ENCODE measurements around the gene HOXC9.

HOXC9 gene

DNA sequence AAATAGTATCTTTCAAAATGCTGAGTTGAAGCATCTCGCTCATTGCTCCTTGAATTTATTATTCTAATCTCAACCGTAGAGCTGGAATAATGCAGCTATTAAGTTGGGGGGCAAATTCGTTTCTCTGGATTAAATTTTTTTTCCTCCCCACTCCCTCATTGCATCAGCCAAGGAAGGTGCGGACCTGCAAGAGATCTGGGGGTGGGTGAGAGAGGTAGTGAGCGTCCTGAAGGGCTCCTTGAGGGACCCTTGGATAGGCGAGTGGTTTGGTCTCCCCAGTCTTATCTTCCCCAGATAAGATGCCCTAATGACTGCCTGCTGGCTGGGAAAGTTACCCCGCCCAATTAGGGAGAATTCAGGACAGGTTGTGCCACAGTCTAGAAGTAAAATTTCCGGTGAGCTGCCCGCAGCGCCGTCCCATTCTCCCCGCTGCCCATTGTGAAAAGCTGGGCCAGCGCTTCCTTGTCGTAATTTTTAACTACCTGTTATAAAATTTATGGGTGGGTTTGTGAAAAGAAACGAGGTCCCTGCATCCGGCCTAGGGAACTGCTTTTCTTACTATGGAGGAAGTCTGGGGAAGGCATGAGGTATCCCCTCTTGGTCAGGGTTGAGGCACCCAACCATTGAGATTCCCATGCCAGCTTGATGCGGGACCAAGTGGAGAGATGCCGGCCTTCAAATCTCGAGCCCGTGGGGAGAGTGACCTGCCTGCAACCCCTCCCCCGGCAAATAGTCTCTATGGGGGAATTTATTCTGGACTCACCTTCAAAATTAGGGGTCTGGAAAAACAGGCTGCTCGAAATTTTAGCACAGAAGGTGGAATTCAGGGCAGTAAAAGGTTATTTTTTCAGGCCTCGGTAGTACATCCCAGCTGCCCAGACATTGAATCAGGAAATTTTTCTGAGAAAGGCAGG, 15.3 kb downstream of the HOXC9 start:
- no peak for DNase-seq

DNA sequence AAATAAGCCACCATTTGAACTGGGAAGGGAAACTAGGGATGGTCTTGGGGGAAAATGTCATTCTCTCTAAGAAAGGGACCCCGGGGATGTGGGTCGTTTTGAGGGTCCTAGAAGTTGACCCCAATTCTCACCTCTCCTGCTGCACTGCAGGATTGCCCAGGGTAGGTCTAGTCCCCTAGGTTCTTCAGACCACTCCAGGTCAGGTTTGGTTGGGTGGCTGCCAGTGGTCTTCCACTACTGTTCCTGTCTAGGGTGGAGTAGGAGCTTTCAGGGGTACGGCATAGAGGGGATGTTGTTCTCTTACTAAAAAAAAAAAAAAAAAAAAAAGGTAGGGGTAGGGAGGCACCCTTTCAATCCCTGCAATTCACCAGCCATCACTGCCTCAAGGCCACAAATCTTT, 16.1 kb downstream of the HOXC9 start:
- DNase-seq = no peak

DNA sequence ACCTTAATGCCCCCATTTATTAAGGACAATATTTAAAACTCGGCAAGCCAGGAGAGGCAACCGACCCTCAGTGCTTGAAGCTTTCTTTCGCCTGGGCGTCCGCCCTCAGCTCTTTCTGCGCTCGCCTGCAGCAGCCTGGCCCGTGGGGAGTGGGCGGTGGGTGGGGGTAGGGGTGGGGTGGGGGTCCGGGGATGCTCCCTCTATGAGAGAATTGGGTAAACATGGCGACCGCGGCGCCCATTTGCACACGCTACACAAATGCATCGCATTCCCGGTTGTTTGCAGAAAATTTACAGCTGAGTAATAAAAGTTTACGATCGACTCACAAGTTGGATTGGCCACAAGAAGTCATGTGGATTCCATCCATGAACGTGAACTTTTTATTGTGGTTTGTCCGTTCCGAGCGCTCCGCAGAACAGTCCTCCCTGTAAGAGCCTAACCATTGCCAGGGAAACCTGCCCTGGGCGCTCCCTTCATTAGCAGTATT, 16.6 kb downstream of the HOXC9 start:
- no peak for DNase-seq

DNA sequence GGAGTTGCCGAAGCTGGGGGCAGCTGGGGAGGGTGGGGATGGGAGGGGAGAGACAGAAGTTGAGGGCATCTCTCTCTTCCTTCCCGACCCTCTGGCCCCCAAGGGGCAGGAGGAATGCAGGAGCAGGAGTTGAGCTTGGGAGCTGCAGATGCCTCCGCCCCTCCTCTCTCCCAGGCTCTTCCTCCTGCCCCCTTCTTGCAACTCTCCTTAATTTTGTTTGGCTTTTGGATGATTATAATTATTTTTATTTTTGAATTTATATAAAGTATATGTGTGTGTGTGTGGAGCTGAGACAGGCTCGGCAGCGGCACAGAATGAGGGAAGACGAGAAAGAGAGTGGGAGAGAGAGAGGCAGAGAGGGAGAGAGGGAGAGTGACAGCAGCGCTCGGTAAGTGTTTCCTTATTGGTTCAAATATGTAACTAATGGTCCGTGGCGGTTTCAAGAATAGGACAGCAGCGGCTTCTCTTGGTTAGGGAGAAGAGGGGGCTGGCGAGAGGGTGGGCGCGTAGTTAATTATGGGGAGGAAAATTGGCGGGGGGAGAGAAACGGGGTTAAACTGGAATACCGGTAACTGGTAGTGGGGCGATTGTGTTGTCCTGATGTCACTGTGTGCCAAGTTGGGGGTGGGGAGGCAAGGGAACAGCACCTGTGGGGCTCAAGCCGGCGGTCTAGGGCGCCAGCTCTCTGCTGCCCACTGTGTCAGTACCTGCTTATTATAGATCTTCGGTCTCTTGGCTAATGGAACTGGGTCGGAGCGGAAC, 17.2 kb downstream of the HOXC9 start:
- DNase-seq = no peak

DNA sequence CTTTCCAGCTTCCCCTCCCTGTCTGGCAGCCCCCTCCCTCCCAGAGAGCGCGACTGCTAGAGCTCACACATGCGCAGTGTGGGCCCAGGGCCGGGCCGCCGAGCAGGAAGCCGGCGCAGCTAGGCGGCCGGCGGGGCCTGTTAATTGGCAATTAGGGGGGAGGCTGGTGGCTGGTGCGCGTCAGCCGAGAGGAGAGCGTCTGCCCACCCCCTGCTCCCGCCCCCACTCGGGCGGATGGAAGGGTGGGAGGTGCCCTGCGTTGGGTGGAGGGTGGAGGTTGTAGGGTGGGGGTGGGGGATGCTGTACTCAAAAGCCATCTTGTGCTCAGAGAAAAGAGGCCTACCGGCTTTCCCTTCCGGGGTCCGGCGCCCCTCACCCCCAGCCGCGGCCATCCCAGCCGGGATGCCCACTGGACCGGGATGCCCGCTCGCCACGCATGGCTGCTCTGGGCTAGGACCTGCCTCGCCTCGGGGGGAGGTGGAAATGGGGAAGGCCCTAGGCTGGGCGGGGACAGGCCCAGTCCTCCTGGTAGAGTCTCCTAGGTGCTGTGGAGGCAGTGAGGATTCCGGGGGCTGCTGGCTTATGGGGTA, 18.0 kb downstream of the HOXC9 start:
- peak; percentile 49 for DNase-seq

DNA sequence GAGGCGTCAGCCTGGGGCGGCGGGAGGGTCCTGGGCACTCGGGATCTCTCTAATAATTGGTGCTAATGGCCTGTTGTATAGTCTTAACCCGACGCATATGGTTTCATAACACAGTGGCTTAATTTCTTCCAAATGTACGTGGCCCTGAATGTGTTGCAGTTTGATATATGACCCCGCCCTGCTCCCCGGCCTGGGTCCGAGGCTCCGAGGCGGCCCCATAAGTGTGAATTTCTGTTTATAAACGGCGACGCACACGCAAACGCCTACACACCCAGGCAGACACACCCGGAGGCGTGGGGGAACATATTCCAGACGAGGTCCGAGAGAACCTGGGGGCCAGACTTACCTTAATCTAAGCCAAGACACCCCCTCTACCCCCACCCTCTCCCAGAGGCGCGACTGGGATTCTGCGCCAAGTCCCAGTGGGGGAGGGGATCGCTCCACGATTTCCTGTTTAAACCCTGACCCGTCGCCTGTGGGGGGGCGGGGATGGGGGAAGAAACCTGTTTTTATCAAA, 18.6 kb downstream of the HOXC9 start:
- DNase-seq = no peak

DNA sequence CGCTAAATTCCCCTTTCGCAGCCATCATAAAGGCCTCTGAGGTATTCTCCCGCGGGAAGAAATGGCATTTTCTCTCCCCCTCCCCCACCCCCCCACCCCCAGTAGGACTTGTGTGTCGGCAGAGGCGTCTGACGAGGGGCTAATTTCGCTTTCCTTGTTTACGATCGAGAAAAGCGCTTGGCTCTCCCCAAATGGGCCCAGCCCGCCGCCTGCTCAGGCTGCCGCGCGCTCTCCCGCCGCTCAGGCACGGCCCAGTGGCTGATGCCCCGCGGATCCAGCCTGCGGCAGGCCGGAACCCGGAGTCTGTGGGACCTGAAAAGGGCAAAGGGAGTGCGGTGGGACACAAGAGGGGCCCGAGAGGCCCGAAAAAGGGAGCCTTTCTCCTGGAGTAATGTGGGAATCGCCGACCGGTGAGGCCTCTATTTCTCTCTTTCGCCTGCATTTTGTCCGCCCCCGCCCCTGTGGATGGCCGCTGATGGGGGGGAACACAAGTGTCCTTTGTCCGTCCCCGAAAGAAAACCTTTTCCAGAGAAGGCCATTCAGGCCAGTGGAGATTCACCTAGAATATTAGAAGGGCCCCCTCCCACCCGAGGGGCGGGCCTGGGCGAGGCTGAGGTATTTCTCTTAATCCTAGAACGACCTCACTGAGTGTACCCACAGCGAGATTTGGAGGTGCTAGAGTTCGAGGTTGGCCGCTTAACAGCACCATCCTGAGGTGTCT, 19.3 kb downstream of the HOXC9 start:
- no peak for DNase-seq

DNA sequence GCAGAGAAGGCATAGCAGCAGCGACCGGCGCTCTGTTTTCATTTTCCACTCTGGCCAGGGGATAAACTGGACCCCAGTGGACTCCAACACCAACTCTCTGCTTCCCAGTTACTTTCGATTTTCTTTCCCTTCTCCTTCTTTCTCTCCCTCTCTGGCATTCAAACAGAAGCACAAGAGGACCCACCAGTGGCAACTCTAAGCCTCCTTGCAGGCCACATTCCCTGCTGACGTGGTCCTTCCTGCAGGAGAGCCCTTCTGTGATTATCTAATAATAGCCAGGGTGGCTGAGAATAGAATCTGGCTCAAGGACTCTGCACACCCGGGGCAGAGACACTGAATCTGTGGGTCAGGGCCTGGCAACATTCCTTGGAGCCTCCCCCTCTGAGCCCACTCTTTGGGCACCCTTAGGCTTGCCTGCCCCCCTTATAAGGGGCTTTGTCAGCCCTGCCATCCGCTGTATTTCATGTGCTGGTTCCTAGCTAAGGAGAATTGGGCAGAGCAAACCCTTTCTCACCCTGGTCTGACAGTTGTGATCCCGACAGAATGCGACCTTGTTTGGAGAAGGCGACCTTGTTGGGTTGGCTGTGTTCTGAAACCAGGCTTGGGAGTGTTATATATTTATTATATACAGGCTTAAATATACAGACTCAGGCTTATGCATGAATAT, 20.1 kb downstream of the HOXC9 start:
- DNase-seq = no peak

DNA sequence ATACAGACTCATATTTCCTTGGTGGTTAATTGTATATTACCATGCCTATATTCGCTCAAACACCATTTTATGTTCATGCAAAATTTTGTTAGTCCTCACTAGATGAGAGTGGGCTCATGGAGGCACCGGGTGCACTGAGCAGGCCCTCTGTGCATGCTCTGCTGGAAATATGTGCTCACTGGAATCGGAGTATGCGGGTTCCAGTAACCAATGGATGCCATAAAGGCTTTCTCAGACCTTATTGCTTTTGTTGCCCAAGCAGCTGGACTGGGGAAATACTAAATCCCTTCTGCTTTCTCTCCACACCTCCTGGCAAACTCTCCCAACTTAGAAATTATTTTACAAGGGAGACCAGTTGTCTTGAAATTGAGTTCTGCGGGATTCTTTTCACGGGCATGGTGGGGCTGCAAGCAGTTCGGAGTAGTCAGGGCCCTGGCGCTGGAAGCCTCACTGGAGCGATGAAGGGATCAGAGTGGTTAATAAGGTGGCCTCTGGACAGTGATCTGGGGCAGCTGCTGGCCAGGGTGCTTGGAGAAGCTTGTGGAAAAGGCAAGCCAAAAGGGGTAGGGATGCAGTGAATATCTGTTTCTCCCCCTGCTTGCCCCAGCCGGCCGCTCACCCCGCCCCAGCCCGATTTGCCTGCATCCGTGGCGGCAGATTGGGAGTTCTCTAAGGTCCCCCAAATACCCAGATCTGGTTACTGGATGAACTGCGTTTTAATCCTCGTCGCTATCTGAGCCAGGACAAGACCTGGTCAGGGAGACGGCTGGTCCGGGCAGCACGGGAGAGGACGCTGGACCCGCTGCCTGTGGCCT, 20.8 kb downstream of the HOXC9 start:
- DNase-seq = no peak

DNA sequence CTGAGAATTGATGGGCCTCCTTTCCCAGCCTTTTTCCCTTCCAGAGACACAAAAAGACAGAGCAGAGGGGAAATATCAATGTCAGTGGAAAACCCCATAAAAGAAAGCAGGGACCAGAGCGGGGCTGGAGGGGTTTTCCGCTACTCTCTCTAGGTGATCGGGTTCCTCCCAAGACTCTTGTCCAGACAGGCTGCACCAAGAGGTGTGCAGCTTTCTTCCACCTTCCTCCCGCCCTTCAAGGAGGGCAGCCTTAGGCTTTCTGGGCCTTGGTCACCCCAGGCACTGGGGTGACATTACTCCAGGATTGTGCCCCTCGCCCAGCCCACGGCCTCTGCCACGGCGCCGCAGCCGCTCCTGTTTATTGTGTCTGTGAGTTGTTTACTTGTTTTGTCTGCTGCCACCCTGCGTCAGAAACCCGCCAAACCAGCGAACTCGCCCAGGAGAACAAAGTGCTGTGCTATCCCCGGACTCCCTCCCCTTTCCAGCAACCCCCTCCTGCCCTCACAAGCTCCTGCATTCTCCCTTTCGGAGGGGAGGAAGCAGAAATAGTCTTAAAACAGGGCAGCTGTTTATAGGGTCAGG, 21.6 kb downstream of the HOXC9 start:
- DNase-seq = no peak

DNA sequence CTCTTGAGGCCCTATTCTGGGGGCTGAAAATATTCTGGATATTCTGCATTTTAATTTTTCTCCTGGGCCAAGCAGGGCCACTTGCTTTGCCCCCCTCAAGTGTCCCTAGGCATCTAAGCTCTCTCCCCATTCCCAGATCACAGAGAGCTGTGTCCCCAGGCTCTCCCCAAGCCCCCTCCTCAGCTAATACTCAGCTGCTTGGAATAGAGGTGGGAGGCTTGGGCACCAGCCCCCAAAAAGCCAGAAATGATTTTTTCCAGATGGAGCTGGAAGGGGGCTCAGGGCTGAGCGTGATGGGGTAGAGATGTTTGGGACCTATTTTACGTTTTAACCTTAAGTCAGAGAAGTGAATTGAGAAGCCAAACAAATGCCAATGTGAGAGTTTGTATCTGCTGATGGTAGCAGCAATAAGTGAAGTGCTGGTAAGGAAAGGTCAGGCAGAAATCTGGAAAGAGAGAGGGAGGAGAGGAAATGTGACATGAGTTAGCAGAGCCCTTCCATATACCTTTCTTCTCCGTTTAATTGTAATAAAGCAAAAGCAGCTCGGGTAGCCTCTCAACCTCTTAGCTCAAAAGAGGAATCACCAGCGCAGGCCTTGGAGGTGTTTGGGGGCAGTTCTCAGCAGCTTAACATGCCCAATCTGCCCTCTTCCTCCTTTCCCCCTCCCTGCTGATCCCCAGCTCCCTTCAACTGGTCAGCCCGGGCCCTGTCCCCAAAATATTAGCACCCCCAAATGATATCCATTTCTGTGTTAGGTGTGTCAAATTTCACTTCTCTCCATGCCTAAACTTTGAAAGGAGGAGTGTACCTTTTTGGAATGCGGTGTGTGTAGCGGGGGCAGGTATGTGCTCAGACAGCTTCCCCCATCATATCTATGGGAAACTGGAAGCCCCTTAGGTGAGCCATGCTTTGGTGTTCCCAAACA, 23.3 kb downstream of the HOXC9 start:
- DNase-seq = no peak

DNA sequence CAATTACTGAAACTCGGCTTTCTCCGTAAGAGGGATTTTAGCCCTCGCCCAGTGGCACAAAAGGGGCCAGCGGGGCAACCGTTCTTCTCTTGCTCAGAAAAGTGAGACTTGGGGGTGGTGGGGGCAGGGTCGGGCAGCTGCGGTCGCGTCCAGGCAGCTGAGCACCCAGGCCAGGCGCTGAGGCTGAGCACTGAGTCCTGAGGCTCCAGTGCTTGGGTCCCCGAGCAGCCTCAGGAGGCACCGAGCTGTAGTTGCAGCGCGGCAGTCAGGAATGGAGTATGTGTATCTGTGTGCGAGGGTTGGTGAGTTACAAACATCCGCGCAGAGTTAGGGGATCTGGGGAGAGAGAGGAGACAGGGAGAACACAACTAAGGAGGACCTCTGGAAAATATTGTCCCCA, 24.2 kb downstream of the HOXC9 start:
- DNase-seq = no peak

DNA sequence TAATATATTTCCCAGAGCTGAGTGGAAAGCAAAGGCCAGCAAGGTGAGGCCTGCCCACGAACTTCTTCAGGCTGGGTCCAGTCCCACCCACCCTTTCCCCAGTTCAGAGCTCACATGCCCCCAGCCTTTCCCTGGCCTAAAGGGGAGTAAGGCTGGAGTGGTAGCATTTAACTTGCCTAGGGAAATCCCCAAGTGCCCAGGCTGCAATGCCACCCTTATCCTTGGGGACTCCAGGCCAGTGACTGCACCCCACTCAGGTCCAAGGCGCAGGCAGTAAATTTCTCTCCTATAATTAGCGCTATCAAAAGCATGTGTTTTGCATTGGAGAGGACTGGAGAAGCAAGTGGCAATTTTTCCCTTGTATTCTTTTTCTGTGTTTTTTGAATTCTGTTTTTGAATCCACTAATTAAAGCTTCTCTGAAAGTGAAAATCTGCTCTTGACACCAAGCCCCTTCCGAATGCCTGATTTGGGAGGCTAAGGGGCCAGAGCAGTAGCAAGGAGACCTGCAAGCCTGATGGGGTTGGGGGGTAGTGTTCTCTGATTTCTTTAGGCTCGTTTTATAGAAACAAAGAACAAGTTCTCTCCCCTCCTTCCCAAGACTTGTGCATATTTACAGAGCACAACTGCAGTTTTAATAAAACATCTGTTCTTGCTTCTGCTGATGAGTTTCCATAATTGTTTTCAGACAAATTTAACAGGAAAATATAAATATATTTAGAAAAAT, 24.8 kb downstream of the HOXC9 start:
- DNase-seq = no peak

DNA sequence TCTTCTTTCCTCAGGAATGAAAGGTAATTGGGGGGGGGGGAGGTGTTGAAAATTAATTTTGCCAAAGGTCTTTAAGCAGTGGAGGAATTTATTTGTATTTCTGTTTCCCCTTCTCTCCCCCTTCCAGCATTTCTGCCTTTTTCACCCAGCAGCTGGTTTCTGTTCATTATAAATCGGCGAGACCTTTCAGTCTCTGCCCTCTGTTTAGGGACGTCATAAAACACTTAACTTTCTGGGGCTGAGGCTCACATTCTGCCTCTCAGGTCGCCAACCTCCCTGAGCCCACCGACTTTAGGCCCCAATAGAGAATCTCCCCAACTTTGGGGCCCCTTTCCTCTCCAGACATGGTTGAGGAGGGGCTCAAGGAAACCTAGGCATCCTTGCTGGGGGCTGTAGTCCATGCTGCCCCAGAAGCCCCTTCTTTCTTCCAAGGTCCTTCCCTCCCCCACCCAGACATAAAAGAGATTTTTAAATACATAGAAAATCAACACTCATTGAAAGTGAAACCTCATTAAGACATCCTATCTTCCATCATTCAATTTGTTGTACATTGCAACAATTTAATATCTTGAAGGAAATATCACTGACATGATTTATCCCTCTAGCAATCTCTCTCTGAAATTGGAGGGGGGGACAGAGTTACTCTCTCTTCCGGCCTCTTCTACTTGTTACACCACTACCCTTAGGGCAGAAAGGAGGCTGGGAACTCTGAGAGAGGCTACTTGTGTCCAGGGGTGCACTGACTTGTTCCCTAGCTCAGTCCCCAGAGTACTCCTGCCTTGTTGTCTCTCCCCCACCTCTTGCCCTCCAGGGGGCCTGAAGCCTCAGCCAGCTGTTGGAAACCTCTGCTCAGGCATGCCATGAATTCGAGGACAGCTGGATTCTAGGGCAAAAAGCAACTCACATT, 25.8 kb downstream of the HOXC9 start:
- DNase-seq = no peak

DNA sequence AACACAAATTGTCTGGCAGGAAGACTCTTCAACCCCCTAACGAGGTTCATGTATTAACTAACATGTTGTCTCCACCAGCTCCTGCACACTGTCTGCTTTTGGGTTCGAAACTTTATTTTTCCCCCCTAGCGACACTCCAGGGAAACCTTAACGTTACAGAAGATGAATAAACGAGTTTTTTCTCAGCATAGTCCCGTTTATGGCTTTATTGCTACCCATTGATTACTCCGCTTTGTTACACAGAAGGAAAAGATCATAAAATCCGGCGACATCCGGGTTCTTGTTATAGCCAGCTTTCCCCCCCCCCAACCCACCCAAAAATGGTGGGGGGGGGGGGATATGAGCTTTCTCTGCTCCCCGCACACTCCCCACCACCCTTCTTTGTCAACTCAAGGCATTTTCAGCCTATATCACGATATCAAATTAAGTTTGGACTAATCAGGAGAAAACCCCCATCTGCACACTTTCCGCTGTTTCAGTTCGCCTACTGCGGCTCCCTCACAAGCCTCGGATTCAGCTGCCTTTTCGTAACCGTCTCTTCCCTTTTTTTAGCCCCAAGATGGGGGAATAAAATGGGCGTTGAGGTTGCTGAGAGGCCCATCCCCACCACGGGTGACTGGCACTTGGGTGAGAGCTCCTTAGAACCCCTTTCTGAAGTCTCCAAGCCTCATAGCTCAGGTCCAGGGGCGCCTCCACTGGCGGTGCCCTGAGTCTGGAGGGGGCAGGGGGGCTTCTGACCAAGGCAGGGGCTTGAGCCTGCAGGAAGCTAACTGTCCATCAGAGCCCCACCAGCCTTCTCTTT, 26.9 kb downstream of the HOXC9 start:
- DNase-seq = no peak

DNA sequence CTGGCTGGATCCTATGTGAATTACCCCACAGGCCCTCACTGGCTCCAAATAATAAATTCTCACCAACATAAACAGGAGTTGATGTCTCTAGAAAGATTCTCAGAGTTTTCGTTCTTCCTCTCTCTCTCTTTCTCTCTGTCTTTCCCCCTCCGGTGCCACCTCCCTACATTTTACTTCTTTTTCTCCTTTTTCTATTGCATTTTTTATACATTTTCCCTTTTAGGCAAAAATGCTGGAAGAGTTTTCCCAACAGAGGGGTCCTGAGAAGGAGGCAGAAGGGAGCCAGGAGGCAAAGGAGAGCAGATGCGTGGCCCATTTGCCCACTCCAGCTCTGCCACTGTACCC, 27.5 kb downstream of the HOXC9 start:
- no peak for DNase-seq

Measured in NCI-H2107 (cell line).